A172 (cell line): ENCODE results near the gene SZRD1. TPM values are rescaled to one million over a fixed set of nuclear protein-coding genes. Genes with fewer than 3 reads are reported as not detected.
A peak's percentile ranks its signal among the peaks of the same experiment; 100 is the strongest.

Source experiments
- DNase-seq: peaks from one replicate; pipeline ENCODE4 v3.0.0-alpha.2; 2015; ENCODE audit warnings: low spot score
- total RNA-seq: library from RNA; depleted of rRNA; stranded (reverse); fragments of >200 nt; shearing (Covaris generic); gene quantifications from 2 replicates; pipeline ENCODE4 v1.2.3, GENCODE V29; 2014

Gene SZRD1
- total RNA-seq, 1 experiment from 2014 or later, result 72.9 TPM

DNA sequence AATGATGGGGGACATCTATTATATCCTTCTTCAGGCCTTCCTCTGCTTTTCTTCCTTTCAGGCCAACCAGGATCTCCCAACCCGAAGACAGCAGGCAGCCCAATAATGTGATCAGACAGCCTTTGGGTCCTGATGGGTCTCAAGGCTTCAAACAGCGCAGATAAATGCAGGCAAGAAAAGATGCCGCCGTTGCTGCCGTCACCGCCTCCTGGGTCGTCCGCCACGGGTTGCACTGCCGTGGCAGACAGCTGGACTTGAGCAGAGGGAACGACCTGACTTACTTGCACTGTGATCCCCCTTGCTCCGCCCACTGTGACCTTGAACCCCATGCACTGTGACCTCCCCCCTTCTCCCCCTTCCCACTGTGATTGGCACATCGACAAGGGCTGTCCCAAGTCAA is 27.9 kb downstream of the SZRD1 start:
- DNase-seq, result no peak

DNA sequence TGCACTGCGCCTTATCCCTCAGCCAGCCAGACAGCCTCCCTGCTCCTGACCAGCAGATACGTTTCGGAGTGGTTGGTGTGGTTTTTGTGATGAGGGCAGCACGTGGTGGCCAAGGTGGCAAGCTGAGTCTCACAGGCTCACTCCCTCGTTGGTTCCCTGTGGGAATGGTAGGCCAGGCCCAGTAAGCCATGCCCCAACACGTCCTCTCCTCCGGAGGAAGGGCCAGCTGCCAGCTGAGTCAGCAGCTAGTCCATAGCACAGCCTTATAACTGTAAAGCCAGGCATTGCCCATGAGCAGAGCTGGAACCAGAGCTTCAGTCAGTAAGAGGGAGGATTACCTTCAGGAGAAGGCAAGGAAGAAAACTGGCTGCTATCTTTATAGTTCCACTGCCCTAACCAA is 29.5 kb downstream of the SZRD1 start:
- DNase-seq, result peak; percentile 53

DNA sequence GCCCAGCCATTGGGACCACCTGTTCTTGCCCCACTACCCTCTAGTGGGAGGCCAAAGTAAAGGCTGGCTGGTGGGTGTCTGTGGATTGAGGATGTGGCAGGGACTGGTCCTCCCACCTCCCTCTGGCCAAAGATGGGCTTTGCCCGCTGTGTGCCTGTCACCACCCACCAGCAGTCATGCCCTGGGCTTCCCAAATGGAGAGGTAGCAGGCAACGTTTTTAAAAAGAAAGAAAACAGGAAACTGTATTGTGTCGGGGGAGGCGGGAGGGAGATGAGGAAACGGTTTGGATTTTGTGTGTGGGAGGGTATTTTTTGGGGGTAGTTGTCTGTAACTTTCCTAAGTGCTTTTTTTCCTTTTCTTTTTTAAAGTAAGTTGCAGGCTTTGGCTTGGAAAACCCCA is 30.1 kb downstream of the SZRD1 start:
- DNase-seq, result no peak

DNA sequence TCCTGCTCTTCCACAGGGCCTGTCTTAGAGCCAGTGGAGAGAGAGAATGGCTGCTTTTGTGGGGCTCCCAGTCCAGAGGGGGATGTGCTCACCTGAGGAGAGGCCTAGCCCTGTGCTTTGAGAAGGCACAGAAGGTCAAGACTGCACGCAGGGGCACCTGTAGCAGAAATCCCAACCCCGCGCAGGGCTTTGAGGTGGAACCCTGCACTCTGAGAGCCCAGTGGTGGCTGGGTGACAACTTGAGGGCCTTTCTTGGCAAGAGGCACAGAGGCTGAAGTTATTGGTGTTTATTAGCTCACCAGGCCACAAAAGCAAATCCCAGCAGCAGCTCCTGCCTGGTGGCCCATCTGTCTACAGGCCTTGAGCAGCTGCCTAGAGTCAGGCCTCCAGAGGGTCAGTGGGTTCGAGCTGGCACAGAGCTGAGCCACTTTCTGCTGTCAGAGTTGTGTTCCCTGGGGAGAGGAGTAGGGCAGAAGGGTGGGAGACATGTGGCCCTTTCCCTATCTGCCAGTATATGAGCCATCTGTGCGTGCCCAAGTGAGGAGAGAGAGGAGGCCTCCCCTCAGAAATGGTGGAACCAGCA is 31.4 kb downstream of the SZRD1 start:
- no peak for DNase-seq

DNA sequence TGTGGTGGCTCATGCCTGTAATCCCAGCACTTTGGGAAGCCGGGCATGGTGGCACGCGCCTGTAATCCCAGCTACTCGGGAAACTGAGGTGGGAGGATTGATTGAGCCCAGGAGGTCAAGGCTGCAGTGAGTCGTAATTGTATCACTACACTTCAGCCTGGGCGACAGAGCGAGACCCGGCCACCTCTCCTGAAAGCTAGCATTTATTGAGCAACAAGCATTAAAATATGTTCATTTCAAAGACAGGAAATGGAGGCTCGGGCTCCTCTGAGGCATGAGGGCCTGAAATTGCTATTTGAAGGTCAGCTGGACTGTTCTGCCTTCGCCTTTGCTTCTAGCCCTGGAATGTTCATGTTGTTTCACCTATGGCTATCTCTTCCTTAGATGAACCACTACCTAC is 35.7 kb downstream of the SZRD1 start:
- no peak for DNase-seq

DNA sequence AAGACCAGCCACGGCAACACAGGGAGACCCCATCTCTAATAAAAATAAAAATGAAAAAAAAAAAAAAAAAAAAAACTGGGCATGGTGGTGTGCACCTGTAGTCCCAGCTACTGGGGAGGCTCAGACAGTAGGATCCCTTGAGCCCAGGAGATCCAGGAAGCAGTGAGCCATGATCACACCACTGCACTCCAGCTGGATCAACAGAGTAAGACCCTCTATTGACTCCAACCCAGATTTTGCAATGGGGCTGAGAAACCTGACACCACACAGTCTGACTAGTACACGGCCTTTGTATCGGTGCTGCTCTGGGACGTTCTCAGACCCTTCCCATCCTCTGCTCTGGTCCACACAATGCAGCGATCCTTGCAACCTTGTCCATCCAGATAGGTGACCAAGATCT is 38.4 kb downstream of the SZRD1 start:
- no peak for DNase-seq

DNA sequence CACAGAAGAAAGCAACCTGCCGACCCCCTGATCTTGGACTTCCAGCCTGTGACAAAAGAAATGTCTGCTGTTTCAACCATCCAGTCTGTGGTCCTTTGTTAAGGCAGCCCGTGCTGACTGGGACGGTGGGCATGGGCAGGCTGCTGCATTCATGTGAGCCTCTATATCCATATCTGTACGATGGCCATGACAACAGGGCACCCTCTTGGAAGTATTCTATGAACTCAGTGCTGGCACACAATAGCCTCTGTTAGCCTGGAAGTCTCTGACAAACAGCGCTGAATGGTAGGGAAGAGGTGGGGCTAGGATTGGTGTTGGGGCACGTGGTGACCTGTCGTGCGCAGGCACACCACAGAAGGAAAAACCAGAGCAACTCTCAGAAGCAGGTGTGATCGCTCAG is 39.8 kb downstream of the SZRD1 start:
- no peak for DNase-seq

DNA sequence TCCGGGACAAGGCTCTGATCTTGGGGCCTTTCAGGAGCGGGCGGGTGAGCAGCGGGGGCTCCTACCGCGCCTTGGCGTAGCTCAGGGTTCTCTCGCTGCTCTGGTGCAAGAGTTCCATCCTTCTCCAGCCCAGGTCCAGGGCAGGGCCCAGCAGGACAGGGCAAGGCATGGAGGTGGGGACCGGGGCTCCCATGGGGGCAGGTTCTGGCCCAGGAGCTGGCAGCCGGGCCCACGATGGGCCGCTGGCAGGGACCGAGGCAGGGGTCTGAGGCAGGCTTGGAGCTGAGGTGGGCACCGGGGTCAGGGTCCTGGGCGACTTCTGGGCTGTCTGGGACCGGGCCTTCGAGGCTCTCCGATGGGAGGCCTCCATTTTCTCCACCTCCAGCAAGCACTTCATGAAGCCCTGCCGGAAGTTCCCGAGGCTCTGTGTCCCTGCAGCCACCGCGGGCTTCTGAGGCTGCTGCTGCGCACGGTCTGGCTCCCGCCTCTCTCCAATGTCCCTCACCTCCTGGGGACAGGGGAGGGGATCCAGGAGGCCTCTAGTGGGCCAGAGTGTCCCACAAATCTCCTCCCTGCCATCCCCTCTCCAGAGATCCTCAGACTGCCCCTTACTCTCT is 42.6 kb downstream of the SZRD1 start:
- DNase-seq, result no peak

DNA sequence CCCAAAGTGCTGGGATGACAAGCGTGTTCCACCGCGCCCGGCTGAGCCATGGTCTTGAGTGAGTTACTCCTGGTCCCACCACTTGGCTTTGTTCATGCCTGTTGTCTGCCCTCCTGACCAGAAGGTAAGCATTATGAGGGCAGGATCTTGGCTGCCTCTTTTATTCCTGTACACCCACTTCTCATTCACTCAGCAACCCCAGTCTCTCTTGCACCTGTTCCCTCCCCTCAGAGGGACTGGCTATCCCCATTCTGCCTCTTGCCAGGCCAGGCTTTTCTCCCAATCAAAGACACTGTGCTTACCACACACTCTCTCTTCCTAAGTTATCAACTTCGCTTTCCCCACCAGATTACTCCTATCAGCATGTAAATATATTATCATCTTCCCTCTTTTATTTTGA is 43.8 kb downstream of the SZRD1 start:
- no peak for DNase-seq

DNA sequence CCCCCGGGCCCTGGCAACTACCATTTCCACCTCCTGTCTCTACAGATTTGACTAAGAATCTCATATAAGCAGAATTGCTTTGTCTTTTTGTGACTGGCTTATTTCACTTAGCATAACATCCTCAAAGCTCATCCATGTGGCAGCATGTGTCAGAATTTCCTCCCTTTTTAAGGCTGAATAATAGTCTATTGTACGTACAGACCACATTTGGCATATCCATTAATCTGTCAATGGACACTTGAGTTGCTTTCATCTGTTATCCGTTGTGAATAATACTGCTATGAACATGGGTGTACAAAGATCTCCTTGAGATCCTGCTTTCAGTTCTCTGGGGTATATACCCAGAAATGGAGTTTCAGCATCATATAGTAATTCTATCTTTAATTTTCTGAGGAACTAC is 46.1 kb downstream of the SZRD1 start:
- DNase-seq, result no peak

DNA sequence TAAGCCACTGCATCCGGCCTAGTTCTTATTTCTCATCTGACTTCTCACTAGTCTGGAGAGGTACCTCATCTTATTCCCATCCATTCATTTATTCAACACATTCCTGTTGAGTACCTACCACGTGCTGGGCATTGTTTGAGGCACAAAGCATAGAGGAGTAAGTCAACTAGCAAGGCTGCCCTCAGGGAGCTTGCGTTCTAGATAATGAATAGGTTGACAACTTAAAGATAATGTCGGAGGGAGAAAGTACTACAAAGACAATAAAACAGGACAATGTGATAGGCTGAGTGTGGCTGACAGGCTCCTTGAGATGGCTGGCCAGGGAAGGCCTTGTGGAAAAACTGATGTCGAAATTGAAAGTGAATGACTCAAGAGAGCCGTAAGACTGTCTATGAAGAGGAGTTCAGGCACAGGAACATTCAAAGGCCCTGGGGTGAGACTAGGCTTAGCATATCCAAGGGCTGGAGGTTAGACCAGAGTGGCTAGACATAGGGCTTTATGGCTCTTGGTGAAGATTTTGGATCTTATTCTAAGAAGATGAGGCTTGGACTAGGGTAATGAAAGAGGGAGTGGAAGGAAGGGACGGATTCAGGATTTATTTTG is 51.9 kb downstream of the SZRD1 start:
- no peak for DNase-seq

DNA sequence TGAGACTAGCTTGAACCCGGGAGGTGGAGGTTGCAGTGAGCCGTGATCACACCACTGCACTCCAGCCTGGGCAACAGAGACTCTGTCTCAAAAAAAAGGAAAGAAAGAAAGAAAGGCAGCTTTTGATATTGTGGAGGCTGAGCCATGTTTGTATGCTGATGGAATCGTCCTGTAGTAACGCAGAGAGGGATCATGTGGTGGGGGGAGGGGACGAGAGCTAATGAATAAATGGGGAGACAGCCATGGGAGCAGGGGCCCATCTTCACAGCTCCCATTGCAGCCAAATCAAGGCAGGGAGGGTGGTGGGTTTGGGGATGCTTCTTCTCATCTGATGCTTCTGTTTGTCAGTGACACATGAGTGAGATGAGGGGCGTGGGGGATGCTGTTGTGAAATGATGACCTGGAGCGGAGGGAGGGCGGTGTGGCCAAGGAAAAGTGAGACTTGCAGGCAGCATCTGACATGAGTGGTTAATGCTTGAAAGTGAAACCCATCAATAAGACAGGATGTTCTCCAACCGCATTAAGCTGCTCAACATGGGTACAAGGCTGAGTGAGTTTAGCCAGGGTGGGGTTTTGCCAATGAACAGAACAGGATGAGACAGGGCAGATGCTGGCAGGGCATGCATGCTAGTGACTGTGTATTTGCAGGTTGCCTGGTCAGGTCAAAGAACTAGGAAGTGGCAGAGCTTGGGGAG is 53.5 kb downstream of the SZRD1 start:
- no peak for DNase-seq

DNA sequence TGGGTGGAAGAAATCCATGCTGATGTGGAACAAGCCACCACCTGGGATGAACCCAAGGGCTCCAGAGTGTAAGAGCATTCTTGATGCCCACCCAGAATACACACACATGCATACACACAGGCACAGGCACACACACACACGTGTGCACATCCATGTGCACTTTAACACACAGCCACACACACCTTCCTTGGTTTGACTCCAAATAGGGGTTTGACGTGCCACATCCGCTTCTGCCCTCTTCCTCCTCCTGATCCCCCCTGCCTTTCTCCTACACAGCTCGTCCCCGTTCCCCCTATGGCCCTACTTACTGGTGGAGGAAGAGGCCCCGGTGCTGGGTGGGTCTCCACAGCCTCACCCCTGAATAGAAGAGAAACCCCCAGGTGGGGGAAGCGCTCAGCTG is 54.2 kb downstream of the SZRD1 start:
- DNase-seq, result no peak

DNA sequence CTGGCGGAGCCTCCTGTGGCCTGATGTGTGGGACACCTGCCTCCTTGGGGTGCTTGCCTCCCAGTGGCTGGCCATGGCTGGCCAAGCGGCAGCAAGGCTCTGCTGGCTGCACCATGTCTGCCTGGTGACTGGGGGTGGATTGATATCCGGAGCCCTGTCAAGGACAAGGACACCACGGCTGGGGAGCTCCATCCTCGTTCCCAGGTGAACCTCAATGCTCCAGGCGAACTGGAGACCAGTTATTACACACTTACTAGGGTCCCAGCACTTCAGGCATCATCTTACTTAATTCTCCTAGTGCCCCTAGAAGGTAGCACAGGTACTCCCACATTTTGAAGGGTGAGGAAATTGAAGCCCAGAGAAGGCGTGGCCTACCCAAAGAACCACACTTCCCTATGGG is 55.0 kb downstream of the SZRD1 start:
- DNase-seq, result no peak

DNA sequence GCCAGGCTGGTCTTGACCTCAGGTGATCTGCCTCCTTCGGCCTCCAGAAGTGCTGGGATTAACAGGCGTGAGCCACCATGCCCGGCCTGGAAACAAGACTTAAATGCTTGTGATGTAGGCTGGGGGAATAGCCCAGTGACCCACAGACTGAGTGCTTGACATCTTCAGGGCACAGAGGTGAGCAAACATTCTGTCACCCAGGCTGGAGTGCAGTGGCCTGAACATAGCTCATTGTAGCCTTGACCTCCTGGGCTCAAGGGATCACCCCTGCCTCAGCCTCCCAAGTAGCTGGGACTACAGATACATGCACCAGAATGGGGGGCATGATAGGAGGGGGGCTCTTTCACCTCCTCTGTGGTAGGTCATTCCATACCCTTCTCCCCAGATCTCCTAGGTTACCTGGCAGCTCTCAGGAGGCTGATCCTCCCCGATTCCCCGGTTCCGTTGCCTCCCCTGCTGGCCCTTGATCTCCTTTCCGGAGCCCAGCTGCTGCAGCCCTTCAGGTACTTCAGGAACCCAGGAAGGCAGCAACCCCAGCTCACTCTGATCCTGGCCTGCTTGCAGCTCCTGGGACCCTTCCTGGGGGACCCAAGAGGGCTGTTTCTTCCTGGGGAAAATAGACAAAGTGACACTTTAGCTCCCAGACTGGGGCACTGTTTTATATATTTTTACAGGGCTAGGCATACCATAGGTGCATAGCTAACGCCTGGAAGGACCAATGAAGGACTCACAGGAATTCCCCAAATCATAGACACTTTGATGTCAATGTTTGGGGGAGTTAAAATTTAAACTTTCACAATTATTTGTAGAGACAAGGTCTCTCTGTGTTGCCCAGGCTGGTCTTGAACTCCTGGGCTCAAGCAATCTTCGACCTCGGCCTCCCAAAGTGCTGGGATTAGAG is 58.3 kb downstream of the SZRD1 start:
- DNase-seq, result no peak

DNA sequence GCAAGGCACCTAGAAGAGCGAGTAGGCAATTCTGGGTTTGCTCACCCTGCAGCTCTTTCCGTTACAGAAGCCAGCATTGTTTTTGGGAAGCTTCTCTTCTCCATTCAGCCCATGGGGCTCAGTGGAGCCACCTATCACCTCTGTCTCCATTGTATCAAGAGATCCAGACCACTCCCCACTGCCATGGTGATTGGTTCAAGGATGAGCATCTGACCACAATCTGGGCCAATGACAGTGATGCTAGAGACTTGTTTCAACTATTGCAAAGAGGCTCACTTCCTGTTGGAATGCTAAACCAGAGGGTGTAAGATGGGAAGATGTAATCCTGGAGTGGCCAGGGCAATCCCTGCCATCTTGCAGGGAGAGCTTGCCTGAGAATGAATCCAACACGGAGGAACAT is 63.6 kb downstream of the SZRD1 start:
- peak; percentile 27 for DNase-seq

DNA sequence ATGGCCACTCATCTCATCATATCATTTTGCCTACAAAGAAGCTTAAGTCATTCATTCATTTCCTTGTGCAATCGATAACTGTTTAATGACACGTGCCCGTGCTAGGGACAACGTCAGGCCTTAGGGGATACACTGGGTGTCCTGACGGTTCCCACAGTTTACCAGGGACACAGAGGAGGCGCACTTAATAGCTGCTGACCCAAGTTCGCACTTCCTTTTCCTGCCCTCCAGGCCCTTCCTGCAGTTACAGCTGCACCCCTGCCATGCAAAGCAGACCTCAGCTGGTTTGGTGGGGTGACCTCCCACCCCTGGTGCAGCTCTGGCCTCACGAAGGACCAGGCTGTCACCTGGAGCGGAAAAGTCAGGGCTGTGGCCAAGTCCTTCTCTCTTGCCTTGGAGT is 66.0 kb downstream of the SZRD1 start:
- DNase-seq, result no peak

DNA sequence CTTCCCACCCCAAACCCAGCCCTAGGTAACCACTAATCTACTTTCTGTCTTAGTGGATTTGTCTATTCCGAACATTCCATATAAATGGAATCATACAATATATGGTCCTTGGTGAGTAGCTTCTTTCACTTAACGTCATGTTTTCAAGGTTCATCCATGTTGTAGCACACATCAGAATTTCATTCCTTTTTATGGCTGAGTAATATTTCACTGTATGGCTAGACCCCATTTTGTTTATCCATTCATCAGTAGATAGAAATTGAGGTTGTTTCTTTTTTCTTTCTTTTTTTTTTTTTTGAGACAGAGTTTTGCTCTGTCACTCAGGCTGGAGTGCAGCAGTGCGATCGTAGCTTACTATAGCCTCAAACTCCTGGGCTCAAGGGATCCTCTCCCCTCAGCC is 67.0 kb downstream of the SZRD1 start:
- no peak for DNase-seq

DNA sequence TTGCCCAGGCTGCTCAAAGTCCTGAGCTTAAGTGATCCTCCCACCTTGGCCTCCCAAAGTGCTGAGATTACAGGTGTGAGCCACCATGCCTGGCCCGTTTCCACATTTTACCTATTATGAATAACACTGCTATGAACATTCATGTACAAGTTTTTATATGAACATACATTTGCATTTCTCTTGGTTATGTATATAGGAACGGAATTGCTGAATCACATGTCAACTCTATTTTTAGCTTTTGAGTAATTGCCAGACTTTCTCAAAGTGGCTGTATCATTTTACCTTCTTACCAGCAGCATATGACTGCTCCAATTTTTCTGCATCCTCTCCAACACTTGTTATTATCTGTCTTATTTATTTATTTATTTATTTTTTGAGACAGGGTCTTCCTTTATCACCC is 67.5 kb downstream of the SZRD1 start:
- no peak for DNase-seq

DNA sequence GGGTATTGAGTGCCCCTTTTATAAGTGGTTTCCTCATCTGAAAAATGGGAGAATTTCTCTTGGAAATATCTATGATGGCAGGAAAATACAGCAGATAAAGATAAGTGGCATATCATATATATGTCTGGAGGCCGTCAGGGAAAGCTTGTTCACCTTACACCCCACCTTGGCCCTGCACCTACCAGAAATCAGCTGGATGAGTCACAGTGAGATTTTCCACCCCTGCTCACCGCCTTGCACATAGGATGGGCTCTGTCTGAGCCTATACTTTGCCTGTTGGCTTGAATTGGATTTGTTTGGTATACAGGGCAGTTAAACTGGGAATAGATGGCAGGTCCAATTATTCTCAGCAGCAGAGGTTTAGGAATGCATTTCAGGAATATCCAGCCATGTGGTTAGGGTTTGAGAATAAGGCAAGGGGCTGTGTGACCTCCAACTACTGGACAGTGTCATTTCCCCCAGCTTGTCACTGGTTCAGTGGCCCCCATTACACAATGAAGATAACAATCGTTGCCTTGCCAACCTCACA is 70.0 kb downstream of the SZRD1 start, which contains the start of gene SPATA21:
SPATA21 (minus strand) TSS at position 479 of the 529 bp plus-strand sequence. CDS start 6,053 bp downstream, outside the sequence.
- no peak for DNase-seq

DNA sequence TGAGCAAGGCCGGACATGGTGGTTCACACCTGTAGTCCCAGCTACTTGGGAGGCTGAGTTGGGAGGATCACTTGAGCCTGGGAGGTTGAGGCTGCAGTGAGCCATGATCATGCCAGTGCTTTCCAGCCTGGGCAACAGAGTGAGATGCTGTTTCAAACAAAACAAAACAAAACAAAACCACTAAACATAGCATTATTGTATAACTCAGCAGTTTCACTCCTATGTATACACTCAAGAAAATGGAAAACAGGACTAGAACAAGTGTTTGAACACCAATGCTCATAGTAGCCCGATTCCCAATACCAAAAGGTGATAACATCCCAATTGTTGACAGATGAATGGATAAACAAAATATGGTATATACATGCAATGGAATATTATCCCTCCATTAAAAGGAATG is 71.5 kb downstream of the SZRD1 start:
- no peak for DNase-seq

DNA sequence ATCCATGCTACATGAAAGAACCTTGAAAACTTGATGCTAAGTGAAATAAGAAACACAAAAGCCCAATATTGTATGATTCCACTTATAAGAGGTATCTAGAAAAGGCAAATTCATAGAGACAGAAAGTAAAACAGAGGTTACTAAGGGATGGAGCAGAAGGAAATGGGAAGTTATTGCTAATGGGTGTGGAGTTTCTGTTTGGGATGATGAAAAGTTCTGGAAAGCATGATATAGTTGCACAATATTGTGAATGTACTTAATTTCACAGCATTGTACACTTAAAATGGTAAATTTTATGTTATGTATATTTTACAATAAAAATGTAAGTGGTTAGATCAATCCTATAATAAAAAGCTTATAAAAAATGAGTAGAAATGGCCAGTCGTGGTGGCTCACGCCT is 71.9 kb downstream of the SZRD1 start:
- no peak for DNase-seq
